H1 (cell line): Measurements from ENCODE around the gene SPOCD1. TPM values are rescaled to one million over a fixed set of nuclear protein-coding genes. Genes with fewer than 3 reads are reported as not detected.

Experiments used
- CTCF ChIA-PET: fragments of 300-600 bp; sonication (Branson Sonifier 250); formaldehyde crosslinking; loops from one replicate; lab custom pipeline; 2021; ENCODE audit not compliant: partially characterized antibody; lab: Charles Lee
- POLR2A ChIA-PET: fragments of 300-600 bp; sonication (Branson Sonifier 250); formaldehyde crosslinking; loops from one replicate; lab custom pipeline; 2021; ENCODE audit warnings: inconsistent platforms; ENCODE audit not compliant: partially characterized antibody; lab: Charles Lee
- DNase-seq, 2 experiments: peaks; one replicate each; pipeline versions ENCODE4 v3.0.0 to v3.0.0-alpha.2; 2010 to 2022; ENCODE audit warnings: low spot score in 2 of 2, low read depth in 1 of 2, mixed read lengths in 1 of 2
- FAIRE-seq: peaks from 2 replicates; lab custom pipeline; 2011; peaks lifted over from hg19 to GRCh38; lab: Jason Lieb, UNC
- H2AFZ ChIP-seq: 2 replicates; pipeline ENCODE4 v1.8.1; 2012; ENCODE audit warnings: low read length, inconsistent platforms
- H2AK5ac ChIP-seq: 2 replicates; pipeline ENCODE4 v1.6.1; 2013; ENCODE audit warnings: low read depth, low read length
- H2BK120ac ChIP-seq: replicated peaks from 2 replicates; pipeline ENCODE3; 2013; ENCODE audit warnings: low read depth, low read length, inconsistent platforms
- H2BK12ac ChIP-seq: 2 replicates; pipeline ENCODE4 v1.6.1; 2013; ENCODE audit warnings: low read depth, low read length
- H2BK15ac ChIP-seq: 2 replicates; pipeline ENCODE4 v1.6.1; 2013; ENCODE audit warnings: low read length
- H2BK20ac ChIP-seq: 2 replicates; pipeline ENCODE4 v1.6.1; 2013; ENCODE audit warnings: low read length
- H2BK5ac ChIP-seq: 2 replicates; pipeline ENCODE4 v1.6.1; 2013; ENCODE audit warnings: low read depth, low read length
- H3K14ac ChIP-seq: 2 replicates; pipeline ENCODE4 v1.6.1; 2013; ENCODE audit warnings: inconsistent platforms; ENCODE audit not compliant: insufficient read length
- H3K18ac ChIP-seq: 2 replicates; pipeline ENCODE4 v1.6.1; 2013; ENCODE audit warnings: low read length; ENCODE audit errors: extremely low read depth
- H3K23ac ChIP-seq: 2 replicates; pipeline ENCODE4 v1.6.1; 2013; ENCODE audit warnings: inconsistent platforms; ENCODE audit not compliant: insufficient read length
- H3K23me2 ChIP-seq: 2 replicates; pipeline ENCODE4 v1.6.1; 2013; ENCODE audit warnings: low read depth, low read length
- H3K27ac ChIP-seq: 2 replicates; pipeline ENCODE4 v1.6.1; 2011; ENCODE audit warnings: low read depth, low read length, inconsistent platforms
- H3K27me3 ChIP-seq, 4 experiments: replicated peaks in 1 of 4; 1 replicate in 1 of 4; 2 replicates in 3 of 4; pipeline versions ENCODE4 v1.6.1 to v1.8.1; 2011 to 2013; ENCODE audit warnings: low read length in 3 of 4, mild to moderate bottlenecking in 3 of 4, inconsistent platforms in 2 of 4, mixed read lengths in 2 of 4, moderate library complexity in 1 of 4; ENCODE audit not compliant: control insufficient read depth in 3 of 4, insufficient read depth in 3 of 4; ENCODE audit errors: extremely low read depth in 1 of 4
- H3K36me3 ChIP-seq, 4 experiments: 2 replicates each; pipeline versions ENCODE4 v1.6.1 to v1.8.1; 2011 to 2013; ENCODE audit warnings: mild to moderate bottlenecking in 4 of 4, low read length in 3 of 4, moderate library complexity in 2 of 4, control low read depth in 1 of 4, inconsistent platforms in 1 of 4; ENCODE audit not compliant: insufficient read depth in 4 of 4, control insufficient read depth in 2 of 4
- H3K4ac ChIP-seq: replicated peaks from 2 replicates; pipeline ENCODE3; 2013; ENCODE audit warnings: low read length, low read depth, mixed read lengths, inconsistent platforms; ENCODE audit not compliant: insufficient read length
- H3K4me1 ChIP-seq, 4 experiments: replicated peaks in 1 of 4; 1 replicate in 1 of 4; 2 replicates in 3 of 4; pipeline versions ENCODE4 v1.6.1 to v1.8.1; 2011 to 2013; ENCODE audit warnings: low read length in 3 of 4, inconsistent platforms in 2 of 4, mixed read lengths in 1 of 4; ENCODE audit not compliant: insufficient read depth in 4 of 4, control insufficient read depth in 3 of 4
- H3K4me2 ChIP-seq, 2 experiments: 2 replicates each; pipeline versions ENCODE4 v1.6.1 to v1.8.1; 2011 to 2013; ENCODE audit warnings: low read depth in 2 of 2, low read length in 2 of 2, control low read depth in 1 of 2, inconsistent platforms in 1 of 2, mild to moderate bottlenecking in 1 of 2; ENCODE audit not compliant: insufficient read depth in 1 of 2
- H3K4me3 ChIP-seq, 4 experiments: fragments of 200-600, 300-600 bp in 1 of 4; sonication (generic), shearing (Covaris generic), sonication (Bioruptor Twin) in 1 of 4; 2 replicates each; pipeline versions ENCODE4 v1.5.1 to v1.8.1; 2011 to 2016; ENCODE audit warnings: low read length in 4 of 4, low read depth in 3 of 4, control low read depth in 2 of 4, inconsistent platforms in 2 of 4, mild to moderate bottlenecking in 2 of 4, mixed read lengths in 1 of 4, moderate library complexity in 1 of 4; ENCODE audit not compliant: insufficient read depth in 2 of 4; ENCODE audit errors: extremely low read depth in 1 of 4
- H3K56ac ChIP-seq: replicated peaks from 2 replicates; pipeline ENCODE3; 2013; ENCODE audit warnings: low read depth, mild to moderate bottlenecking, mixed read lengths, low read length, inconsistent platforms; ENCODE audit not compliant: insufficient read length
- H3K79me1 ChIP-seq: 2 replicates; pipeline ENCODE4 v1.6.1; 2013; ENCODE audit warnings: low read depth, low read length, control low read depth
- H3K79me2 ChIP-seq, 2 experiments: 2 replicates each; pipeline versions ENCODE4 v1.6.1 to v1.8.1; 2012 to 2013; ENCODE audit warnings: low read length in 2 of 2, mild to moderate bottlenecking in 2 of 2, inconsistent platforms in 1 of 2; ENCODE audit not compliant: insufficient read depth in 2 of 2, control insufficient read depth in 1 of 2
- H3K9ac ChIP-seq, 4 experiments: replicated peaks in 1 of 4; 1 replicate in 1 of 4; 2 replicates in 3 of 4; pipeline versions ENCODE4 v1.6.1 to v1.8.1; 2011 to 2013; ENCODE audit warnings: low read depth in 3 of 4, low read length in 3 of 4, control low read depth in 2 of 4, mild to moderate bottlenecking in 2 of 4, moderate library complexity in 2 of 4, inconsistent platforms in 1 of 4; ENCODE audit errors: extremely low read depth in 1 of 4
- H3K9me3 ChIP-seq, 2 experiments: 2 replicates each; pipeline versions ENCODE4 v1.6.1 to v1.8.1; 2012 to 2013; ENCODE audit warnings: mild to moderate bottlenecking in 2 of 2, moderate library complexity in 2 of 2, control low read depth in 1 of 2, inconsistent platforms in 1 of 2, low read depth in 1 of 2, low read length in 1 of 2, mixed read lengths in 1 of 2; ENCODE audit not compliant: insufficient read depth in 2 of 2
- H4K20me1 ChIP-seq, 2 experiments: replicated peaks in 1 of 2; 2 replicates each; pipeline versions ENCODE3 to v1.8.1; 2011 to 2013; ENCODE audit warnings: inconsistent platforms in 2 of 2, low read length in 2 of 2, mild to moderate bottlenecking in 1 of 2; ENCODE audit not compliant: insufficient read depth in 2 of 2, control insufficient read depth in 1 of 2
- H4K5ac ChIP-seq: 2 replicates; pipeline ENCODE4 v1.6.1; 2013; ENCODE audit warnings: low read length, low read depth, mixed read lengths, inconsistent platforms; ENCODE audit not compliant: insufficient read length
- H4K8ac ChIP-seq: 2 replicates; pipeline ENCODE4 v1.8.0; 2013; ENCODE audit warnings: mild to moderate bottlenecking, moderate library complexity, low read length, inconsistent platforms; ENCODE audit not compliant: insufficient read depth; ENCODE audit errors: extremely low read depth
- H4K91ac ChIP-seq: replicated peaks from 2 replicates; pipeline ENCODE3; 2013; ENCODE audit warnings: low read length, mixed read lengths, inconsistent platforms; ENCODE audit not compliant: insufficient read length
- CTCF ChIP-seq, 3 experiments: IDR thresholded peaks; 1 replicate in 2 of 3; 2 replicates in 1 of 3; pipeline versions ENCODE4 v1.5.1 to v1.6.1; 2011; ENCODE audit warnings: low read length in 3 of 3, mild to moderate bottlenecking in 3 of 3, inconsistent platforms in 2 of 3, low read depth in 1 of 3, moderate library complexity in 1 of 3; ENCODE audit not compliant: insufficient read depth in 1 of 3; ENCODE audit errors: control extremely low read depth in 1 of 3
- E2F6 ChIP-seq: IDR thresholded peaks from 2 replicates; pipeline ENCODE4 v1.6.1; 2012; ENCODE audit warnings: inconsistent platforms
- EZH2 ChIP-seq: fragments of 200-600 bp; sonication (generic); IDR thresholded peaks from 2 replicates; pipeline ENCODE4 v1.7.1; 2012; ENCODE audit warnings: low read depth, mild to moderate bottlenecking, moderate library complexity, low read length, inconsistent platforms; ENCODE audit not compliant: severe bottlenecking
- RAD21 ChIP-seq, 2 experiments: IDR thresholded peaks in 1 of 2; conservative IDR thresholded peaks in 1 of 2; 2 replicates each; pipeline ENCODE4 v1.6.1; 2011; ENCODE audit warnings: low read depth in 2 of 2, low read length in 2 of 2, improper control_type of control experiment in 1 of 2, inconsistent platforms in 1 of 2, mild to moderate bottlenecking in 1 of 2, moderate library complexity in 1 of 2
- SIRT6 ChIP-seq: IDR thresholded peaks from one replicate; pipeline ENCODE4 v1.7.1; 2012; ENCODE audit warnings: low read length, inconsistent platforms
- WGBS, 2 experiments: shearing (Covaris generic) in 1 of 2; methylation state at CpG; one replicate each; pipeline versions ENCODE4 v1.1.6 to v1.1.7; 2013 to 2015; ENCODE audit warnings: low lambda C conversion rate in 2 of 2, mixed read lengths in 2 of 2, inconsistent platforms in 1 of 2, low coverage in 1 of 2, missing lambda C conversion rate in 1 of 2; ENCODE audit not compliant: insufficient replicate concordance in 2 of 2, insufficient coverage in 1 of 2, insufficient read length in 1 of 2; ENCODE audit errors: extremely low coverage in 1 of 2, missing lambda C conversion rate in 1 of 2; 5-methylcytosine and 5-hydroxymethylcytosine counted together
- polyA plus RNA-seq, 7 experiments: library from polyadenylated mRNA; depleted of rRNA in 3 of 7; stranded (reverse) in 5 of 7; unstranded in 2 of 7; fragments of >200 nt in 5 of 7; fragments of 200-250 nt in 2 of 7; gene quantifications; 1 replicate in 5 of 7; 2 replicates in 1 of 7; 4 replicates in 1 of 7; pipeline versions ENCODE4 v1.2.1 to v1.2.3, GENCODE V29; 2011 to 2013; ENCODE audit warnings: missing spikeins in 2 of 7, mixed read lengths in 2 of 7
- total RNA-seq: library from RNA; stranded (reverse); fragmentation: NEBNext Ultra II Directional; extraction: Animal tissue kit (Norgen Biotek cat#: 25700); gene quantifications from 2 replicates; pipeline ENCODE4 v1.2.1, GENCODE V29; 2021

SPOCD1 gene
- total and polyA plus RNA-seq, 2 of the 8 experiments (the other 6 are each of a cell fraction or from before 2014, with no cell fraction given) = 1.8 to 2.9 TPM

- Histone ChIP-seq H3K27ac (no peak within 1 kb of the TSS), H3K79me2 (no peaks in the 10 kb centered on the region), H2BK5ac (no peak within 1 kb of the TSS), H4K5ac (no peak within 1 kb of the TSS), H3K27me3 (peaks cover 3 to 16% (median 7%) of the 10 kb centered on the region in 4 experiments; a peak in 5 of 7 replicates), H3K23ac (peak within 1 kb of the TSS; percentile 15), H3K23me2 (peaks cover 17% of the 10 kb centered on the region), H4K91ac (peak within 1 kb of the TSS; percentile 10), H2BK12ac (no peak within 1 kb of the TSS), H2BK20ac (no peak within 1 kb of the TSS), H3K36me3 (no peaks in the 10 kb centered on the region), H3K79me1 (no peaks in the 10 kb centered on the region; the same call in 1 of the 2 replicates), H2AFZ (no peak within 1 kb of the TSS; the same call in 1 of the 2 replicates), H3K9ac (peak within 1 kb of the TSS in 2 of 4 experiments; percentile 0 to 25; a peak in 2 of 7 replicates), H3K4me2 (peak within 1 kb of the TSS; percentile 86 to 90), H3K4ac (peak within 1 kb of the TSS; percentile 19), H3K4me3 (peak within 1 kb of the TSS; percentile 48 to 75 (median 62)), H3K9me3 (no peaks in the 10 kb centered on the region), H3K56ac (no peak within 1 kb of the TSS), H2BK120ac (no peak within 1 kb of the TSS), H2BK15ac (no peak within 1 kb of the TSS), H3K18ac (peak within 1 kb of the TSS; percentile 71; the same call in 1 of the 2 replicates), H4K8ac (no peak within 1 kb of the TSS; the same call in 1 of the 2 replicates), H3K14ac (no peak within 1 kb of the TSS), H2AK5ac (no peak within 1 kb of the TSS), H4K20me1 (peaks cover 4 to 11% of the 10 kb centered on the region in 2 experiments), H3K4me1 (peaks cover 20 to 42% (median 27%) of the 10 kb centered on the region in 4 experiments)
- CTCF ChIA-PET = interaction anchor here (0.7 to 14.0 kb wide), 12 partner anchors 9 to 67 kb away, joined by 3 to 206 read pairs (median 4); no protein-coding TSS in a partner anchor
- WGBS, 2 experiments = 17% methylated on average over 31 of the region's 59 CpGs; no CpG with 5 or more reads in 1 of the 2 experiments
- POLR2A ChIA-PET = interaction anchor here (0.6 to 2.2 kb wide), 5 partner anchors 15 to 113 kb away, joined by 3 to 9 read pairs (median 3); no protein-coding TSS in a partner anchor
- FAIRE-seq (no peak), DNase-seq (peak in 1 of 2 experiments; percentile 76)
- TF ChIP-seq EZH2 = peak; percentile 5
- peak in 1 of 3 experiments; percentile 1; a peak in 2 of 4 replicates for TF ChIP-seq CTCF (IDR thresholded peaks at IDR 0.05; ENCODE audit: control extremely low read depth in 1 of 3, insufficient read depth in 1 of 3, low read depth in 1 of 3, low read length in 3 of 3)
- TF ChIP-seq E2F6 = peak; percentile 72
- no peak for TF ChIP-seq SIRT6
- no peak for TF ChIP-seq RAD21 (IDR thresholded peaks at IDR 0.05 in 1 of 2, conservative IDR thresholded peaks at IDR 0.05 in 1 of 2; ENCODE audit: low read depth in 2 of 2, low read length in 2 of 2)
Measured at GRCh38 chr1:31764312-31765040, 51.3 kb downstream of the SPOCD1 start, which contains the start of gene ADGRB2. Gene ADGRB2, minus strand, starts transcription at chr1:31764340. Its CDS starts 7,119 bp downstream, at chr1:31757221.
